SIG-M5 treated with dmso at 0.1 percent for 504 hours (cell line): ENCODE results near the gene RHOG.
A peak's percentile ranks its signal among the peaks of the same experiment; 100 is the strongest.
"Not testable (repeated sequence)": the region's sequence is repeated elsewhere in the genome, so short reads cannot be mapped to it uniquely, and the experiment has no call there.

Experiments used
- DNase-seq: peaks from one replicate; lab custom pipeline; 2025; ENCODE audit not compliant: unreplicated experiment; lab: John Stamatoyannopoulos, UW

Gene RHOG

GRCh38 chr11:3810951-3811350 lies 29.8 kb downstream of the RHOG start:
- DNase-seq, result no peak

GRCh38 chr11:3810446-3810845 lies 30.3 kb downstream of the RHOG start:
- no peak for DNase-seq

- no peak for DNase-seq
Measured at GRCh38 chr11:3809624-3809928, 31.2 kb downstream of the RHOG start.

GRCh38 chr11:3808861-3809623 lies 31.7 kb downstream of the RHOG start:
- DNase-seq, result peak; percentile 64

GRCh38 chr11:3807909-3808860 lies 32.6 kb downstream of the RHOG start, which contains the start of gene PGAP2:
Gene PGAP2 (plus strand): TSS chr11:3808560. CDS start chr11:3811260, 2,700 bp downstream.
- DNase-seq, result peak; percentile 57

- DNase-seq, result no peak
Measured at GRCh38 chr11:3803726-3804495, 36.8 kb downstream of the RHOG start.

GRCh38 chr11:3802011-3802790 lies 38.6 kb downstream of the RHOG start:
- DNase-seq, result no peak

- DNase-seq, result no peak
Measured at GRCh38 chr11:3799873-3800272, 40.9 kb downstream of the RHOG start.

GRCh38 chr11:3799143-3799542 lies 41.6 kb downstream of the RHOG start:
- DNase-seq, result no peak

GRCh38 chr11:3797329-3798090 lies 43.2 kb downstream of the RHOG start, which contains the start of gene NUP98:
Gene NUP98 (minus strand): TSS chr11:3797554. CDS start chr11:3782117, 15,437 bp downstream.
- DNase-seq, result peak; percentile 98

GRCh38 chr11:3796801-3797328 lies 43.9 kb downstream of the RHOG start:
- no peak for DNase-seq

GRCh38 chr11:3796346-3796745 lies 44.4 kb downstream of the RHOG start:
- DNase-seq, result no peak

GRCh38 chr11:3796002-3796311 lies 44.8 kb downstream of the RHOG start:
- no peak for DNase-seq

- DNase-seq, result no peak
Measured at GRCh38 chr11:3795131-3796001, 45.4 kb downstream of the RHOG start.

GRCh38 chr11:3794387-3794786 lies 46.4 kb downstream of the RHOG start:
- DNase-seq, result not testable (repeated sequence)

- DNase-seq, result no peak
Measured at GRCh38 chr11:3786781-3787428, 53.9 kb downstream of the RHOG start.

- no peak for DNase-seq
Measured at GRCh38 chr11:3783611-3784010, 57.1 kb downstream of the RHOG start.

- no peak for DNase-seq
Measured at GRCh38 chr11:3782963-3783362, 57.8 kb downstream of the RHOG start.
